ENCODE data around the gene PARD3B.

DNA sequence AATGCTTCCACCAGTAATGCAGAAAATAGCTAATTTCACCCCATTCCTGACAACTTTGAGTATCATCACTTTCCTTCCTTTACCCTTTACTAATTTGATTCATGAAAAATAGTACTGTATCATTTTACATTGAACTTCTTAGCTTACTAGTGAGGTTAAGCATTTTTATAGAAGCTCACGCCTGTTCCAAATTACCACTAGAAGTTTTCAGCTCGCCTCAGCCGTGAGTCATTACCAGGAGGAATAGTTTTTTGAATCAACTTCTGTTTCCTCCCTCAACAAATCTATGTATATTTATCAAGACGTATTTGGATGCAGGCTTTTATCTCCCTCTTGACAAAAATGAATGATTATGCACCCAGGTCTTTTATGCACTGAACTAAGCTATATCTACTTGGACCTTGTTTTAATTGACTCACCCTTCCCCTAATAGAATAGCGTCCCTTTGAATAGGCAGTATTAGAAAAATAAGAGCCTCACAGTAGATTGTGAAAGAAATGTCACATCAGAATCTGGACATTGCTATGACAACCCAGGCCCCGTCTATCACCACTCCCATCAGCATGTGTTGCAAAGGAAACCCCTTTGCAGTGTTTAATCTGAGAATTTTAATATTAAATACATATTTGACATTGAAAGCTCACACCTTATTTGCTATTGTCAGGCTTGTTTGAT is 929.6 kb downstream of the PARD3B start:
- no peak for TF ChIP-seq CTCF (IDR thresholded peaks at IDR 0.05)
- TF ChIP-seq POLR2A (IDR thresholded peaks at IDR 0.05): no peak

Data from lower leg skin (tissue), 3 donors.